Activated T-helper 1 cell treated with anti-CD3 and anti-CD28 coated beads, Interleukin-12 subunit alpha, Interleukin-12 subunit beta, Interleukin-2, Interleukin-4 antibody, amounts not matched to agents 30 ng/mL and 10 ng/mL and 1 ng/mL, durations not matched to agents 14 hours and 24 hours and 36 hours (primary cell): Measurements from ENCODE around the gene GPR137. TPM values are rescaled to one million over a fixed set of nuclear protein-coding genes. Genes with fewer than 3 reads are reported as not detected.
A peak's percentile ranks its signal among the peaks of the same experiment; 100 is the strongest.

ENCODE experiments used
- DNase-seq: peaks from one replicate; pipeline ENCODE4 v3.0.0; 2021; ENCODE audit warnings: low spot score
- H3K27ac Mint-ChIP-seq: one replicate; pipeline ENCODE4 v1.8.0; 2021; ENCODE audit warnings: mild to moderate bottlenecking, mixed read lengths
- H3K27me3 Mint-ChIP-seq: one replicate; pipeline ENCODE4 v1.8.0; 2022; ENCODE audit warnings: mild to moderate bottlenecking, moderate library complexity, mixed read lengths; ENCODE audit not compliant: insufficient read depth
- H3K36me3 Mint-ChIP-seq: one replicate; pipeline ENCODE4 v1.8.0; 2021; ENCODE audit warnings: low read depth, mixed read lengths
- H3K4me1 Mint-ChIP-seq: one replicate; pipeline ENCODE4 v1.8.0; 2021; ENCODE audit warnings: low read depth, mixed read lengths
- H3K4me3 Mint-ChIP-seq: one replicate; pipeline ENCODE4 v1.8.0; 2021; ENCODE audit warnings: mild to moderate bottlenecking, moderate library complexity, mixed read lengths
- H3K9me3 Mint-ChIP-seq: one replicate; pipeline ENCODE4 v1.8.0; 2021; ENCODE audit warnings: mixed read lengths
- intact Hi-C: fragments of 100-400 bp; cut with micrococcal nuclease; formaldehyde crosslinking; loops from one replicate; pipeline ENCODE4 v1.15.1; 2024
- total RNA-seq: library from RNA; stranded (reverse); gene quantifications from 2 replicates; pipeline ENCODE4 v1.2.3, GENCODE V29; 2022

Gene GPR137
- total RNA-seq, 1 donor from 2014 or later, result 35.3 TPM

DNA sequence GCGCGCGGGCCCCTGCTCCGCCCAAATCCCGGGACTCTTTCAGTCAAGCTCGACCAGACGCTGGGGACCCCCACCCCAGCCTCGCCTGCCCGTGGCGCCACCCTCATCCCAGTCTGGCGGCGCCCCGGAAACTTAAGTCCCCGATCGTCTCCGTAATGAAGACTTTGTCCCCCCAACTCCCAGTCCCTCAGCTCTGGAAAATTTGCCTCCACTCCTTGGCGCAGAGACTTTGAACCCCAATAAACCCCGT, 34.0 kb upstream of the GPR137 start:
- intact Hi-C loops, result loop anchor here (1.0 to 5.0 kb wide), 5 partner anchors 10 to 106 kb away; partner anchors contain the start of genes ESRRA, FKBP2, NUDT22 and RPS6KA4
- Mint-ChIP-seq H3K27me3 (peaks cover 1% of the 10 kb centered on the region), H3K36me3 (no peaks in the 10 kb centered on the region), H3K4me1 (peaks cover 12% of the 10 kb centered on the region), H3K9me3 (no peaks in the 10 kb centered on the region), H3K4me3 (peak overlapping the region; percentile 87), H3K27ac (peak overlapping the region; percentile 66)
- DNase-seq, result no peak

DNA sequence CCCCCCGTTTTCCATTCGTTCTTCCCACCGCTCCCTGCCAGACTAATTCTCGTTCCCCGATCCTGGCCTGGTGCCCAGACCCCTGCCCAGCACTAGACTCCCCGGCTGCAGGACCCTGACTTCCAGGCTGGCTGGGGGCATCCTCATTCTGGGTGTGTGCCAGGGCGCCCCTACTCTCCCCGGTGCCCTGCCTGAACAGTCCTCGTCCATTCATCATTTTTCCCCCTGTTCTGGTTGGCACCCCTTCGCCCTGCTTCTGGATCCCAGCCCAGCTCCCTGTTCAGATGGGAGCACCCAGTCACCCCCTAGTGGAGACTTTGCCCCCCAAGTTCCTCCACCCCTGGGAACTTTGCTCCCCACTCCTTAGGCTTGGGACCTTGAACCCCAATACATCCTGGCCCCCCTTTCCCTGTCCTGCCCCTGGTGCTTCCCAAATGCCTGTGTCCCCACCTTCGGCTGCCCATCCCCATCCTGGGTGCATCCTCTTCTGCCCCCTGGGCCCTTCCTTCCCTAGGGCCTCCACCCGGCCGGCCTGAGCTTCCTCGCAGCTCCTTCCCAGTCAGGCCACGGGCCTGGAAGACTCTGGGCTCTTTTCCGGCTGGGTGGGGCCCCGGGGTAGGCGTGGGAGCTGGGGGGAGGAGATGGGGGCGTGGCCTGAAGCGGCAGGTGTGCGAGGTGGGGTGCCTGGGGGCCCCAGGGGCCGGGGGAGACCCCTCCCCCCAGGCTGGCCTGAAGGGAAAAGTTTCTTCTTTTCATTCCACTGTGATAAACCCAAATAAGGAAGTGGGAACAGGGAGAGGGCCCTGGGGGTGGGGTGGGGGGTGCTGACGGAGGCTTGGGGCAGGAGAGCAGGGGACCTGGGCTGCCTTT, 33.4 kb upstream of the GPR137 start:
- peak overlapping the region; percentile 66 for H3K27ac Mint-ChIP-seq
- DNase-seq, result no peak

GRCh38 chr11:64253043-64253442, 32.6 kb upstream of the GPR137 start:
- H3K4me3 Mint-ChIP-seq, result peak overlapping the region; percentile 26
- peaks cover 7% of the 10 kb centered on the region for H3K4me1 Mint-ChIP-seq
- no peaks in the 10 kb centered on the region for H3K36me3 Mint-ChIP-seq
- no peaks in the 10 kb centered on the region for H3K9me3 Mint-ChIP-seq
- no peak for DNase-seq
- intact Hi-C loops, result loop anchor here (5.0 kb wide), 1 partner anchor 104 kb away; the partner anchor contains the start of gene RPS6KA4
- H3K27me3 Mint-ChIP-seq, result no peaks in the 10 kb centered on the region
- H3K27ac Mint-ChIP-seq, result no peak overlapping the region

More for the DNA sequence above, 33.4 kb upstream of the GPR137 start:
- intact Hi-C loops, result loop anchor here (5.0 kb wide), 1 partner anchor 105 kb away; the partner anchor contains the start of gene RPS6KA4
- Mint-ChIP-seq H3K9me3 (no peaks in the 10 kb centered on the region), H3K27me3 (peaks cover 1% of the 10 kb centered on the region), H3K4me3 (peak overlapping the region; percentile 87), H3K4me1 (peaks cover 12% of the 10 kb centered on the region), H3K36me3 (no peaks in the 10 kb centered on the region)

DNA sequence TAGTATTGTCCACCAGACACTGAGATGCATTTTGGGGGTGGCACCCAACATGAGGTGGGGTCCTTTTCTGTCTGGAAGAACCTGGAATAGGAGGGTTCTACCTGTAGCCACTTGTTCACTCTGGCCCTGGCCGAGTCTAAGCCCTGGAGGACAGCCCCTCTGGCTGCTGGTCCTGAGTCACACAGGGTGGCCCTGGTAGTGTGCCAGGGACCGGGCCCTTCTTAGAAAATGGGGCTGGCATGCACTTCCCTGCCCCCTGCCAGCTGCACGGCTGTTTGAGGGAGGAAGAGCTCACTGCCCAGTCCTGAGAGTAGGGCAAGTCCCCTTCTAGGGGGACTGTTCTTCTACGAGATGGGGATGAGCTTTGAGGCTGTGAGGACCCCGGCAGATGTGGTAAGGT, 32.2 kb upstream of the GPR137 start:
- Mint-ChIP-seq H3K4me1 (peaks cover 5% of the 10 kb centered on the region), H3K9me3 (no peaks in the 10 kb centered on the region), H3K27me3 (no peaks in the 10 kb centered on the region), H3K36me3 (no peaks in the 10 kb centered on the region), H3K4me3 (peak overlapping the region; percentile 26), H3K27ac (no peak overlapping the region)
- intact Hi-C loops, result loop anchor here (5.0 kb wide), 1 partner anchor 104 kb away; the partner anchor contains the start of gene RPS6KA4
- DNase-seq, result no peak

DNA sequence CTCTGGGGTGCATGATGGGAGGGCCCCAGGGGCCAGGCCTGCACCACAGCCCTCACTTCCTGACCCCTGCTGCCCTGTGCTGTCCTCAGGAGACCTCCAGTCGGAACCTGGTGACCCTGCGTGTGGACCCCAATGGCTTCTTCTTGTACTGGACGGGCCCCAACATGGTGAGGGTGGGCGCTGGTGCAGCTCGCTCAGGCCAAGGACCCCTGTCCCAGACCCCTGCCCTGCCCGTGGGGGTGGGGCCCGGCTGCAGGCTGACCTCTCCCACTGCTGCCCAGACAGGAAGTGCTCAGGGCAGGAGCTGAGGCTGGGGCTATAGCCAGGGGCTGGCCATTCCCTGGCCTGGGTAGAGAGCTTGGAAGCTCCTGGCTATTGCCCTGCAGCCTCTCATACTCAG, 31.3 kb upstream of the GPR137 start:
- Mint-ChIP-seq H3K9me3 (no peaks in the 10 kb centered on the region), H3K36me3 (peaks cover 1% of the 10 kb centered on the region), H3K27ac (no peak overlapping the region), H3K4me1 (peaks cover 6% of the 10 kb centered on the region), H3K4me3 (no peak overlapping the region), H3K27me3 (no peaks in the 10 kb centered on the region)
- intact Hi-C loops, result loop anchor here (5.0 kb wide), 1 partner anchor 103 kb away; the partner anchor contains the start of gene RPS6KA4
- DNase-seq, result no peak

GRCh38 chr11:64255135-64256128, 30.2 kb upstream of the GPR137 start:
- Mint-ChIP-seq H3K4me3 (no peak overlapping the region), H3K4me1 (peaks cover 12% of the 10 kb centered on the region), H3K27ac (no peak overlapping the region), H3K27me3 (no peaks in the 10 kb centered on the region), H3K36me3 (peaks cover 11% of the 10 kb centered on the region), H3K9me3 (no peaks in the 10 kb centered on the region)
- no peak for DNase-seq
- intact Hi-C loops, result no loop called here

DNA sequence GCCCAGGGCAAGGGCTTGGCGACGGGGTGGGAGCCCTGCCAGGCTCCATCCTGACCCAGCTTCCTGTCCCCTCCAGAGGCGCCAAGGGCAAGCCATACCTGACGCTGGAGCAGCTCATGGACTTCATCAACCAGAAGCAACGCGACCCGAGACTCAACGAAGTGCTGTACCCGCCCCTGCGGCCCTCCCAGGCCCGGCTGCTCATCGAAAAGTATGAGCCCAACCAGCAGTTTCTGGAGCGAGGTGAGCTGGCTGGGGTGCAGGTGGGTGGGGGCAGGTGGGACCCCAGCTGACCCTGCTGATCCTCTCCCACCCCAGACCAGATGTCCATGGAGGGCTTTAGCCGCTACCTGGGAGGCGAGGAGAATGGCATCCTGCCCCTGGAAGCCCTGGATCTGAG, 29.3 kb upstream of the GPR137 start:
- no peak overlapping the region for H3K27ac Mint-ChIP-seq
- H3K4me1 Mint-ChIP-seq, result peaks cover 12% of the 10 kb centered on the region
- DNase-seq, result no peak
- intact Hi-C loops, result no loop called here
- no peak overlapping the region for H3K4me3 Mint-ChIP-seq
- H3K27me3 Mint-ChIP-seq, result no peaks in the 10 kb centered on the region
- H3K36me3 Mint-ChIP-seq, result peaks cover 11% of the 10 kb centered on the region
- H3K9me3 Mint-ChIP-seq, result no peaks in the 10 kb centered on the region

DNA sequence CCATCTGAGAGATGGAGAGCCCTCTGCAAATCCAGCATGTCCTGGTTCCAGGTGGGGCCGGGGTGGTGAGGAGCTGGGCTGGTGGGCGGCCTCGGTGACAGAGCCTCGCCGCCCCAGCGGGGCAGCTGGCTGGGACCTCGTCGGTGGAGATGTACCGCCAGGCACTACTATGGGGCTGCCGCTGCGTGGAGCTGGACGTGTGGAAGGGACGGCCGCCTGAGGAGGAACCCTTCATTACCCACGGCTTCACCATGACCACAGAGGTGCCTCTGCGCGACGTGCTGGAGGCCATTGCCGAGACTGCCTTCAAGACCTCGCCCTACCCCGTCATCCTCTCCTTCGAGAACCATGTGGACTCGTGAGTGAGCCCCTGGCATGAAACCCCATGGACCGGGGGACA, 27.3 kb upstream of the GPR137 start:
- Mint-ChIP-seq H3K9me3 (no peaks in the 10 kb centered on the region), H3K27me3 (no peaks in the 10 kb centered on the region), H3K36me3 (peaks cover 15% of the 10 kb centered on the region), H3K4me3 (no peak overlapping the region), H3K4me1 (peaks cover 12% of the 10 kb centered on the region), H3K27ac (no peak overlapping the region)
- intact Hi-C loops, result no loop called here
- DNase-seq, result no peak

GRCh38 chr11:64258946-64259532, 26.6 kb upstream of the GPR137 start:
- Mint-ChIP-seq H3K36me3 (peaks cover 15% of the 10 kb centered on the region), H3K4me1 (peaks cover 12% of the 10 kb centered on the region), H3K27me3 (no peaks in the 10 kb centered on the region), H3K27ac (no peak overlapping the region), H3K9me3 (no peaks in the 10 kb centered on the region), H3K4me3 (no peak overlapping the region)
- intact Hi-C loops, result no loop called here
- DNase-seq, result no peak

GRCh38 chr11:64259533-64260067, 26.0 kb upstream of the GPR137 start:
- DNase-seq, result no peak
- H3K27me3 Mint-ChIP-seq, result no peaks in the 10 kb centered on the region
- H3K27ac Mint-ChIP-seq, result peak overlapping the region; percentile 8
- peaks cover 15% of the 10 kb centered on the region for H3K36me3 Mint-ChIP-seq
- intact Hi-C loops, result no loop called here
- H3K4me3 Mint-ChIP-seq, result no peak overlapping the region
- H3K4me1 Mint-ChIP-seq, result peaks cover 12% of the 10 kb centered on the region
- H3K9me3 Mint-ChIP-seq, result no peaks in the 10 kb centered on the region

GRCh38 chr11:64260147-64260708, 25.4 kb upstream of the GPR137 start:
- intact Hi-C loops, result no loop called here
- Mint-ChIP-seq H3K27me3 (no peaks in the 10 kb centered on the region), H3K4me1 (peaks cover 12% of the 10 kb centered on the region), H3K36me3 (peaks cover 15% of the 10 kb centered on the region), H3K4me3 (no peak overlapping the region), H3K9me3 (no peaks in the 10 kb centered on the region), H3K27ac (peak overlapping the region; percentile 36)
- no peak for DNase-seq

GRCh38 chr11:64261556-64262080, 24.0 kb upstream of the GPR137 start:
- Mint-ChIP-seq H3K36me3 (peaks cover 17% of the 10 kb centered on the region), H3K9me3 (no peaks in the 10 kb centered on the region), H3K4me1 (peaks cover 12% of the 10 kb centered on the region), H3K27ac (no peak overlapping the region), H3K27me3 (no peaks in the 10 kb centered on the region), H3K4me3 (no peak overlapping the region)
- no peak for DNase-seq
- intact Hi-C loops, result no loop called here
